PC-9 (cell line): Measurements from ENCODE around the gene ZMIZ1. TPM values are rescaled to one million over a fixed set of nuclear protein-coding genes. Genes with fewer than 3 reads are reported as not detected.

Source experiments
- BruUV-seq: library from RNA; stranded (reverse); fragments of 400-500 nt; replicated peaks from 2 replicates; lab custom pipeline; 2021; lab: Mats Ljungman, UMichigan
- CTCF ChIA-PET: fragments of 300-600 bp; sonication (Branson Sonifier 250); formaldehyde crosslinking; loops from one replicate; lab custom pipeline; 2022; ENCODE audit warnings: antibody characterized with exemption; lab: Charles Lee
- POLR2A ChIA-PET: fragments of 300-600 bp; sonication (Branson Sonifier 250); formaldehyde crosslinking; loops from one replicate; lab custom pipeline; 2022; ENCODE audit warnings: antibody characterized with exemption; ENCODE audit not compliant: unreplicated experiment; lab: Charles Lee
- DNase-seq, 2 experiments: peaks; one replicate each; pipeline versions ENCODE4 v3.0.0 to v3.0.0-alpha.2; 2015 to 2022; ENCODE audit warnings: mixed read lengths in 1 of 2
- H2AFZ ChIP-seq: fragments of 200-600 bp; sonication (generic); 2 replicates; pipeline ENCODE4 v1.8.1; 2017; ENCODE audit warnings: antibody characterized with exemption
- H3F3A ChIP-seq: fragments of 200-600 bp; sonication (generic); 2 replicates; pipeline ENCODE4 v1.8.1; 2017; ENCODE audit warnings: antibody characterized with exemption, mild to moderate bottlenecking, low read depth; ENCODE audit not compliant: insufficient read depth
- H3K27ac ChIP-seq: fragments of 200-600 bp; sonication (generic); 2 replicates; pipeline ENCODE4 v1.6.1; 2016; ENCODE audit warnings: mixed run types
- H3K27me3 ChIP-seq: fragments of 200-600 bp; sonication (generic); 2 replicates; pipeline ENCODE4 v1.6.1; 2016; ENCODE audit warnings: low read depth, mixed run types; ENCODE audit not compliant: insufficient read depth
- H3K36me3 ChIP-seq: fragments of 200-600 bp; sonication (generic); 2 replicates; pipeline ENCODE4 v1.6.1; 2016; ENCODE audit warnings: low read depth, mixed run types
- H3K4me1 ChIP-seq: fragments of 200-600 bp; sonication (generic); replicated peaks from 2 replicates; pipeline ENCODE4 v1.6.1; 2016; ENCODE audit warnings: mixed run types; ENCODE audit not compliant: insufficient read depth
- H3K4me2 ChIP-seq: fragments of 200-600 bp; sonication (generic); 2 replicates; pipeline ENCODE4 v1.6.1; 2017; ENCODE audit warnings: mixed run types
- H3K4me3 ChIP-seq: fragments of 200-600 bp; sonication (generic); 2 replicates; pipeline ENCODE4 v1.6.1; 2016; ENCODE audit warnings: mixed run types
- H3K79me2 ChIP-seq: fragments of 200-600 bp; sonication (generic); 2 replicates; pipeline ENCODE4 v1.6.1; 2017; ENCODE audit warnings: low read depth, mixed run types
- H3K9me2 ChIP-seq: fragments of 200-600 bp; sonication (generic); 2 replicates; pipeline ENCODE4 v1.8.1; 2017; ENCODE audit warnings: mild to moderate bottlenecking; ENCODE audit not compliant: insufficient read depth
- H3K9me3 ChIP-seq: fragments of 200-600 bp; sonication (generic); 2 replicates; pipeline ENCODE4 v1.8.1; 2016; ENCODE audit warnings: low read depth; ENCODE audit not compliant: insufficient read depth
- H4K20me1 ChIP-seq: fragments of 200-600 bp; sonication (generic); 2 replicates; pipeline ENCODE4 v1.8.1; 2017; ENCODE audit not compliant: insufficient read depth
- EZH2 ChIP-seq: fragments of 200-600 bp; sonication (generic); IDR thresholded peaks from 2 replicates; pipeline ENCODE4 v1.8.0; 2017; ENCODE audit warnings: antibody characterized with exemption, low read depth
- intact Hi-C: fragments of 100-400 bp; cut with micrococcal nuclease; formaldehyde crosslinking; loops from one replicate; pipeline ENCODE4 v1.10.0; 2022; ENCODE audit not compliant: unreplicated experiment
- total RNA-seq: library from RNA; stranded (reverse); gene quantifications from 2 replicates; pipeline ENCODE4 v1.2.3, GENCODE V29; 2021
- TF ChIP-seq, protein P1 (sequence below): fragments of 200-600 bp; sonication (generic); conservative IDR thresholded peaks from 2 replicates; pipeline ENCODE4 v1.6.1; 2017; ENCODE audit warnings: mixed run types, antibody characterized with exemption, mild to moderate bottlenecking, moderate library complexity

ZMIZ1 gene
- total RNA-seq, 1 experiment from 2014 or later: 47.6 TPM

GRCh38 chr10:79300711-79301110 is 231.9 kb downstream of the ZMIZ1 start:
- H3K9me3 ChIP-seq: no peaks in the 10 kb centered on the region
- no peak for DNase-seq
- H3K27me3 ChIP-seq: no peaks in the 10 kb centered on the region
- POLR2A ChIA-PET: no interaction called here
- intact Hi-C loops: no loop called here
- H3K4me2 ChIP-seq: no peak overlapping the region
- H3K79me2 ChIP-seq: no peaks in the 10 kb centered on the region; the same call in 1 of the 2 replicates
- H3K4me1 ChIP-seq: peaks cover 52% of the 10 kb centered on the region
- H3F3A ChIP-seq: peaks cover 47% of the 10 kb centered on the region
- H4K20me1 ChIP-seq: no peaks in the 10 kb centered on the region
- TF ChIP-seq, protein P1, sequence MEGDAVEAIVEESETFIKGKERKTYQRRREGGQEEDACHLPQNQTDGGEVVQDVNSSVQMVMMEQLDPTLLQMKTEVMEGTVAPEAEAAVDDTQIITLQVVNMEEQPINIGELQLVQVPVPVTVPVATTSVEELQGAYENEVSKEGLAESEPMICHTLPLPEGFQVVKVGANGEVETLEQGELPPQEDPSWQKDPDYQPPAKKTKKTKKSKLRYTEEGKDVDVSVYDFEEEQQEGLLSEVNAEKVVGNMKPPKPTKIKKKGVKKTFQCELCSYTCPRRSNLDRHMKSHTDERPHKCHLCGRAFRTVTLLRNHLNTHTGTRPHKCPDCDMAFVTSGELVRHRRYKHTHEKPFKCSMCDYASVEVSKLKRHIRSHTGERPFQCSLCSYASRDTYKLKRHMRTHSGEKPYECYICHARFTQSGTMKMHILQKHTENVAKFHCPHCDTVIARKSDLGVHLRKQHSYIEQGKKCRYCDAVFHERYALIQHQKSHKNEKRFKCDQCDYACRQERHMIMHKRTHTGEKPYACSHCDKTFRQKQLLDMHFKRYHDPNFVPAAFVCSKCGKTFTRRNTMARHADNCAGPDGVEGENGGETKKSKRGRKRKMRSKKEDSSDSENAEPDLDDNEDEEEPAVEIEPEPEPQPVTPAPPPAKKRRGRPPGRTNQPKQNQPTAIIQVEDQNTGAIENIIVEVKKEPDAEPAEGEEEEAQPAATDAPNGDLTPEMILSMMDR: no peak
- CTCF ChIA-PET: no interaction called here
- H2AFZ ChIP-seq: no peak overlapping the region
- peak overlapping the region; percentile 85 for H3K27ac ChIP-seq
- H3K36me3 ChIP-seq: peaks cover 26% of the 10 kb centered on the region
- no peaks in the 10 kb centered on the region for H3K9me2 ChIP-seq
- BruUV-seq: no TSS peak
- H3K4me3 ChIP-seq: no peak overlapping the region

DNA sequence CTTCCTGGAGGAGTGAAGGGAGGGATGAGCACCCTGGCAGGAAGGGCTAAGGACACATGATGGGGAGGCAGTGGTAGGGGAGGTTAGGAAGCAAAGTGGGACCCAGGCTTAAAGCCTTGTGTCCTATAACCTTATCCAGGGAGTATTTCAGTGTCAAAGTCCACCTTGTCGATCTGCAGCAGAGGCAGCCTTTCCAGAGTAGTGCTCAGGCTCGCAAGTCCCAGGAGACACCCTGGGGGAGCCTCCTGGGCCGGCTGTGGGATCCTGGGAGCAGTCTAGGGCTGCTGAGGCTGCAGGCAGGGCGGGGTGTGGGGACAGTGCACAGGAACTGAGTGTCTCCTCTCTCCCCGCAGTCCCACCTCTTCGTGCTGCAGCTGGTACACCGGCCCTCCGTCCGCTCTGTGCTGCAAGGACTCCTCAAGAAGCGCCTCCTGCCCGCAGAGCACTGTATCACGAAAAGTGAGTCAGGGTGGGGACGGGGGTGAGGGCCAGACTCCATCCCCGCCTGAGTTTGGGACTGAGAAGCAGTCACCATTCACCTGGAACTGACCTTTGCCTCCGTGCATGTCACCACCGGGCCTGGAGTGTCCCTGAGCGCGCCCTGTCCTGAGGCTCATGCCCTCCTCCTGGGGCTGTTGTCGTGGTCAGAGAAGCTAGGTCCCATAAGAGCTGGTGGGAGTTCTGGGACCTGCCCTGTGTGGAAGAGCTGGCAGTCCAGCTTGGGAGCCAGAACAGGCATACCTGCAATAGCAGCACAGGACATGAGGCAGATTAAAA is 233.2 kb downstream of the ZMIZ1 start:
- H3K4me3 ChIP-seq: no peak overlapping the region
- no peak overlapping the region for H2AFZ ChIP-seq
- POLR2A ChIA-PET: no interaction called here
- peaks cover 52% of the 10 kb centered on the region for H3K4me1 ChIP-seq
- no peaks in the 10 kb centered on the region for H3K9me3 ChIP-seq
- H3K27ac ChIP-seq: no peak overlapping the region
- no TSS peak for BruUV-seq
- H3K27me3 ChIP-seq: no peaks in the 10 kb centered on the region
- CTCF ChIA-PET: interaction anchor here (0.6 kb wide), 2 partner anchors 26 to 1399 kb away, joined by 7 to 9 read pairs; no protein-coding TSS in a partner anchor
- TF ChIP-seq, protein P1: no peak
- TF ChIP-seq EZH2: no peak
- H3F3A ChIP-seq: peaks cover 43% of the 10 kb centered on the region
- intact Hi-C loops: no loop called here
- H3K4me2 ChIP-seq: no peak overlapping the region
- no peaks in the 10 kb centered on the region for H3K9me2 ChIP-seq
- H4K20me1 ChIP-seq: no peaks in the 10 kb centered on the region
- peaks cover 26% of the 10 kb centered on the region for H3K36me3 ChIP-seq
- no peaks in the 10 kb centered on the region; the same call in 1 of the 2 replicates for H3K79me2 ChIP-seq
- DNase-seq: no peak

GRCh38 chr10:79303631-79304478 is 235.1 kb downstream of the ZMIZ1 start:
- peaks cover 44% of the 10 kb centered on the region for H3K4me1 ChIP-seq
- DNase-seq: no peak
- H3F3A ChIP-seq: peaks cover 34% of the 10 kb centered on the region
- CTCF ChIA-PET: no interaction called here
- TF ChIP-seq, protein P1: no peak
- no peak for TF ChIP-seq EZH2
- POLR2A ChIA-PET: interaction anchor here (0.5 to 0.7 kb wide), 2 partner anchors 15 to 850 kb away, joined by 3 read pairs; no protein-coding TSS in a partner anchor
- no peaks in the 10 kb centered on the region for H3K27me3 ChIP-seq
- H3K4me3 ChIP-seq: no peak overlapping the region
- peaks cover 27% of the 10 kb centered on the region for H3K36me3 ChIP-seq
- no peak overlapping the region for H2AFZ ChIP-seq
- no peaks in the 10 kb centered on the region for H4K20me1 ChIP-seq
- H3K27ac ChIP-seq: peak overlapping the region; percentile 83
- H3K9me3 ChIP-seq: no peaks in the 10 kb centered on the region
- no peaks in the 10 kb centered on the region; the same call in 1 of the 2 replicates for H3K79me2 ChIP-seq
- H3K4me2 ChIP-seq: peak overlapping the region; percentile 68
- BruUV-seq: no TSS peak
- intact Hi-C loops: no loop called here
- H3K9me2 ChIP-seq: no peaks in the 10 kb centered on the region
